Lower leg skin (tissue), 3 donors: ENCODE data around the gene NR2F1-AS1.

Experiments used
- POLR2A ChIP-seq, 2 donors: fragments of 450-650 bp; IDR thresholded peaks; one replicate each; pipeline ENCODE4 v1.6.1; 2016 to 2017; ENCODE audit warnings: antibody characterized with exemption in 2 of 2, mild to moderate bottlenecking in 1 of 2, moderate library complexity in 1 of 2
- TF ChIP-seq, protein P1 (sequence below), 3 donors: fragments of 450-650 bp; IDR thresholded peaks; one replicate each; pipeline ENCODE4 v1.5.1; 2016; ENCODE audit warnings: antibody characterized with exemption in 3 of 3, mild to moderate bottlenecking in 3 of 3, moderate library complexity in 2 of 3

DNA sequence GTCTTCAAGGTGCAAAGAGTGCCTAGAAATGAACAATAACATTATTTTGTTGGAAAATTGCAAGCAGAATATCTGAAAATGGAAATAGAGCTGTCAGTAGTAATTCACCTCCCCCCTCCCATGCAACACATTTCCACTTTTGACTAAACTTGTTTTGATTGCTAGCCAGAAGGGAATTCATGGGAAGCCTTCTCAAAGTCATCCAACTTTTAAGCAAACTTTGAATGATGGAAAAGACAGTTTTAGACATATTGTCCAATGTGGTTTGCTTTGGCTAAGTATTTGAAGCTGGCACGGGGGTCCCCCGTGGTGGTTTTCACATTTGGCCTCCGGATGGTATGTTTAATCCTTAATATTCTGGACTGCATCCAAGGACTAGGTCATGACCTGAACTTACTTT, 9.5 kb upstream of the NR2F1-AS1 start:
- TF ChIP-seq, protein P1, sequence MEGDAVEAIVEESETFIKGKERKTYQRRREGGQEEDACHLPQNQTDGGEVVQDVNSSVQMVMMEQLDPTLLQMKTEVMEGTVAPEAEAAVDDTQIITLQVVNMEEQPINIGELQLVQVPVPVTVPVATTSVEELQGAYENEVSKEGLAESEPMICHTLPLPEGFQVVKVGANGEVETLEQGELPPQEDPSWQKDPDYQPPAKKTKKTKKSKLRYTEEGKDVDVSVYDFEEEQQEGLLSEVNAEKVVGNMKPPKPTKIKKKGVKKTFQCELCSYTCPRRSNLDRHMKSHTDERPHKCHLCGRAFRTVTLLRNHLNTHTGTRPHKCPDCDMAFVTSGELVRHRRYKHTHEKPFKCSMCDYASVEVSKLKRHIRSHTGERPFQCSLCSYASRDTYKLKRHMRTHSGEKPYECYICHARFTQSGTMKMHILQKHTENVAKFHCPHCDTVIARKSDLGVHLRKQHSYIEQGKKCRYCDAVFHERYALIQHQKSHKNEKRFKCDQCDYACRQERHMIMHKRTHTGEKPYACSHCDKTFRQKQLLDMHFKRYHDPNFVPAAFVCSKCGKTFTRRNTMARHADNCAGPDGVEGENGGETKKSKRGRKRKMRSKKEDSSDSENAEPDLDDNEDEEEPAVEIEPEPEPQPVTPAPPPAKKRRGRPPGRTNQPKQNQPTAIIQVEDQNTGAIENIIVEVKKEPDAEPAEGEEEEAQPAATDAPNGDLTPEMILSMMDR (IDR thresholded peaks at IDR 0.05), result no peak
- TF ChIP-seq POLR2A (IDR thresholded peaks at IDR 0.05), result no peak
